Upper lobe of left lung (tissue), 6 donors: ENCODE measurements around the gene TERB1. TPM values are rescaled to one million over a fixed set of nuclear protein-coding genes. Genes with fewer than 3 reads are reported as not detected.

Experiments used
- ATAC-seq, 2 donors: fragments of 200-7000 bp; cut with Tn5 transposase; one replicate each; pipeline ENCODE4 v1.9.1; 2022; ENCODE audit warnings: mild to moderate bottlenecking in 2 of 2, moderate library complexity in 2 of 2; ENCODE audit not compliant: low FRiP score in 2 of 2
- DNase-seq, 2 donors: peaks; one replicate each; pipeline ENCODE4 v3.0.0-alpha.2; 2019 to 2020
- H3K27ac ChIP-seq, 4 donors: fragments of 200-600 bp; sonication (generic); one replicate each; pipeline ENCODE4 v1.5.1; 2016 to 2019
- H3K27me3 ChIP-seq, 4 donors: fragments of 200-600 bp; sonication (generic); one replicate each; pipeline ENCODE4 v1.5.1; 2017 to 2019
- H3K36me3 ChIP-seq, 4 donors: fragments of 200-600 bp; sonication (generic); one replicate each; pipeline ENCODE4 v1.5.1; 2016 to 2019
- H3K4me1 ChIP-seq, 4 donors: fragments of 200-600 bp; sonication (generic); one replicate each; pipeline ENCODE4 v1.5.1; 2018 to 2019
- H3K4me3 ChIP-seq, 4 donors: fragments of 200-600 bp; sonication (generic); one replicate each; pipeline ENCODE4 v1.5.1; 2017 to 2019; ENCODE audit warnings: mild to moderate bottlenecking in 2 of 4, moderate library complexity in 1 of 4
- H3K9me3 ChIP-seq, 4 donors: fragments of 200-600 bp; sonication (generic); one replicate each; pipeline ENCODE4 v1.5.1; 2018 to 2019
- EP300 ChIP-seq, 4 donors: sonication (generic); formaldehyde crosslinking; IDR thresholded peaks; one replicate each; pipeline ENCODE4 v1.5.1; 2017; ENCODE audit warnings: antibody characterized with exemption in 4 of 4, control low read depth in 2 of 4
- POLR2A ChIP-seq, 4 donors: fragments of 450-650 bp; IDR thresholded peaks; one replicate each; pipeline ENCODE4 v1.5.1; 2016 to 2017; ENCODE audit warnings: antibody characterized with exemption in 4 of 4, mild to moderate bottlenecking in 2 of 4
- POLR2AphosphoS5 ChIP-seq, 2 donors: sonication (generic); formaldehyde crosslinking; IDR thresholded peaks; one replicate each; pipeline ENCODE4 v1.5.1; 2017; ENCODE audit warnings: antibody characterized with exemption in 2 of 2
- WGBS, 2 donors: methylation state at CpG; one replicate each; pipeline ENCODE4 v1.1.5; 2017 to 2018; 5-methylcytosine and 5-hydroxymethylcytosine counted together
- total RNA-seq, 6 donors: library from RNA; depleted of rRNA in 4 of 6; stranded (reverse); fragments of >200 nt in 4 of 6; gene quantifications; one replicate each; pipeline versions ENCODE4 v1.1.0 to v1.2.1, GENCODE V29; 2016 to 2021
- TF ChIP-seq, protein P1 (sequence below), 6 experiments: fragments of 450-650 bp in 4 of 6; fragments of 200-600 bp in 2 of 6; sonication (generic) in 2 of 6; IDR thresholded peaks; one replicate each; pipeline ENCODE4 v1.5.1; 2016 to 2019; ENCODE audit warnings: antibody characterized with exemption in 6 of 6
- donor health status: DM: no; HTN: no; CAD: no; lungs with moderate emphysema.
- donor health status: DM: no; HTN: yes; CAD: no; lungs with severe emphysema.

Gene TERB1
- total RNA-seq, 6 donors from 2014 or later = 0.31 to 0.55 TPM; not detected in 4

DNA sequence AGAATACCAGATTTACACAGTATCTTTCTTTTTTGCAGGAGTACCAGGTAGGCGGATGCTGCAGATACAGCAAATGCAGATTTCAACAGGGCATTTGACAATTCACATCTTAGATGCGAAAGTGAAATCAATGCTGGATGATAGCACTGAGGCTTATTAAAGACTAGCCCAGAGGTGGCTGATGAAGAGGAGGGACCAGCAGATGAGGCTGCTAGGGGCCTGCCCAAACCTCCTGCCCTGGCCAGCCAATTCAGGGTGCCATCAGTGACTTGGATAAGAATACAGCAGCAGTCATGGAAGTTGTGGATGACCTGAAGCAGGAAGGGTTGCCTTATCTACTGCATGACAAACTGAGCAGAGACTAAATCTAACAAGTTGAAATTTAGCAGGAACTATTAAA is 48.4 kb downstream of the TERB1 start:
- DNase-seq = no peak
- TF ChIP-seq POLR2A (IDR thresholded peaks at IDR 0.05) (no peak), POLR2AphosphoS5 (IDR thresholded peaks at IDR 0.05) (no peak), EP300 (IDR thresholded peaks at IDR 0.05) (no peak)
- TF ChIP-seq, protein P1, sequence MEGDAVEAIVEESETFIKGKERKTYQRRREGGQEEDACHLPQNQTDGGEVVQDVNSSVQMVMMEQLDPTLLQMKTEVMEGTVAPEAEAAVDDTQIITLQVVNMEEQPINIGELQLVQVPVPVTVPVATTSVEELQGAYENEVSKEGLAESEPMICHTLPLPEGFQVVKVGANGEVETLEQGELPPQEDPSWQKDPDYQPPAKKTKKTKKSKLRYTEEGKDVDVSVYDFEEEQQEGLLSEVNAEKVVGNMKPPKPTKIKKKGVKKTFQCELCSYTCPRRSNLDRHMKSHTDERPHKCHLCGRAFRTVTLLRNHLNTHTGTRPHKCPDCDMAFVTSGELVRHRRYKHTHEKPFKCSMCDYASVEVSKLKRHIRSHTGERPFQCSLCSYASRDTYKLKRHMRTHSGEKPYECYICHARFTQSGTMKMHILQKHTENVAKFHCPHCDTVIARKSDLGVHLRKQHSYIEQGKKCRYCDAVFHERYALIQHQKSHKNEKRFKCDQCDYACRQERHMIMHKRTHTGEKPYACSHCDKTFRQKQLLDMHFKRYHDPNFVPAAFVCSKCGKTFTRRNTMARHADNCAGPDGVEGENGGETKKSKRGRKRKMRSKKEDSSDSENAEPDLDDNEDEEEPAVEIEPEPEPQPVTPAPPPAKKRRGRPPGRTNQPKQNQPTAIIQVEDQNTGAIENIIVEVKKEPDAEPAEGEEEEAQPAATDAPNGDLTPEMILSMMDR (IDR thresholded peaks at IDR 0.05) = no peak
- Histone ChIP-seq H3K4me3 (no peak overlapping the region), H3K9me3 (no peaks in the 10 kb centered on the region), H3K27me3 (no peaks in the 10 kb centered on the region), H3K36me3 (peaks cover 0 to 13% (median 8%) of the 10 kb centered on the region in 4 donors), H3K27ac (peak overlapping the region in 3 of 4 donors; percentile 91 to 96 (median 92)), H3K4me1 (peaks cover 18 to 38% (median 27%) of the 10 kb centered on the region in 4 donors)
- 85 to 93% methylated on average over 2 of the region's 2 CpGs for WGBS, 2 donors
- no peak for ATAC-seq

DNA sequence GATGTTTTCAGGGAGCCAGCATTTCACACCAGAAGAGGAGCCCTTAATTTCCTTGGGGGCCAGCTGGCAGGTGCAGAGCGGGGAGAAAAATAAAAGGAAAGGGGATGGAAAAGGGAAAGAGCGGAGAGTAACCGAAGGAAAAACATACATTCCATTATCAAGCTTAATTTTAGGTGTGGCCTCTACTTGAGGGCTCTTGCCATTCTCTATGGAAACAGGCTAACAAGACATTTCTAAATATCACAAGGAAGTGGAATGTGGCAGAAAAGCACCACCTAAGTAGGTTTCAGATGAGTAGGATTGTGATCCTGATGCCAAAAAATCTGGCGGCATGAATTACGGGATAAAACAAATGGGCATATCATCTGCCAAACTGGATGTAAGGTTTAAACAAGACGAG is 49.0 kb downstream of the TERB1 start:
- peak overlapping the region; percentile 91 to 98 (median 94) for H3K27ac ChIP-seq
- H3K9me3 ChIP-seq = no peaks in the 10 kb centered on the region
- peaks cover 24 to 44% (median 31%) of the 10 kb centered on the region in 4 donors for H3K4me1 ChIP-seq
- peaks cover 0 to 19% (median 11%) of the 10 kb centered on the region in 4 donors for H3K36me3 ChIP-seq
- no peaks in the 10 kb centered on the region for H3K27me3 ChIP-seq
- no peak for DNase-seq
- ATAC-seq = peak in 1 of 2 donors; percentile 85
- peak overlapping the region in 3 of 4 donors; percentile 70 to 100 (median 91) for H3K4me3 ChIP-seq
- TF ChIP-seq EP300 (IDR thresholded peaks at IDR 0.05) (no peak), POLR2A (IDR thresholded peaks at IDR 0.05) (no peak), POLR2AphosphoS5 (IDR thresholded peaks at IDR 0.05) (no peak)
- TF ChIP-seq, protein P1 (IDR thresholded peaks at IDR 0.05) = no peak
- WGBS, 2 donors = 54 to 60% methylated on average over 6 of the region's 6 CpGs

DNA sequence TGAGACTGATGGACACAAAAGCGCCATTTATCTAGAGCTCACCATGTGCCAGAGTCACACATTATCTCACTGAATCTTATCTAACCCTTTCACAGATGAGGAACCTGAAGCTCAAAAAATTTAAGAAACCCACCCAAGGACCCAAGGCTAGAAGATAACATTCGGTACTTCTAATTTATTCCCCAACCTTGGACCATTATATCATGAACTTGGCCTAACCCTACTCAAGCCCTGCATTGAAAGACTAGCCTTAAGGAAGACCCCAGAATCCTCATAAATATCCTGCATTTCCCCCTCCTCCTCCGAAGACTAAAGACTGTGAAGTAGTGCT is 49.4 kb downstream of the TERB1 start:
- H3K4me1 ChIP-seq = peaks cover 28 to 48% (median 35%) of the 10 kb centered on the region in 4 donors
- TF ChIP-seq, protein P1 (IDR thresholded peaks at IDR 0.05) = no peak
- TF ChIP-seq POLR2A (IDR thresholded peaks at IDR 0.05) (no peak), EP300 (IDR thresholded peaks at IDR 0.05) (no peak), POLR2AphosphoS5 (IDR thresholded peaks at IDR 0.05) (no peak)
- H3K27ac ChIP-seq = peak overlapping the region; percentile 91 to 98 (median 94)
- WGBS, 2 donors = 27 to 34% methylated on average over 3 of the region's 3 CpGs
- ATAC-seq (peak in 1 of 2 donors; percentile 24), DNase-seq (no peak)
- no peaks in the 10 kb centered on the region for H3K27me3 ChIP-seq
- H3K4me3 ChIP-seq = peak overlapping the region in 3 of 4 donors; percentile 70 to 100 (median 91)
- no peaks in the 10 kb centered on the region for H3K9me3 ChIP-seq
- H3K36me3 ChIP-seq = peaks cover 0 to 23% (median 14%) of the 10 kb centered on the region in 4 donors

DNA sequence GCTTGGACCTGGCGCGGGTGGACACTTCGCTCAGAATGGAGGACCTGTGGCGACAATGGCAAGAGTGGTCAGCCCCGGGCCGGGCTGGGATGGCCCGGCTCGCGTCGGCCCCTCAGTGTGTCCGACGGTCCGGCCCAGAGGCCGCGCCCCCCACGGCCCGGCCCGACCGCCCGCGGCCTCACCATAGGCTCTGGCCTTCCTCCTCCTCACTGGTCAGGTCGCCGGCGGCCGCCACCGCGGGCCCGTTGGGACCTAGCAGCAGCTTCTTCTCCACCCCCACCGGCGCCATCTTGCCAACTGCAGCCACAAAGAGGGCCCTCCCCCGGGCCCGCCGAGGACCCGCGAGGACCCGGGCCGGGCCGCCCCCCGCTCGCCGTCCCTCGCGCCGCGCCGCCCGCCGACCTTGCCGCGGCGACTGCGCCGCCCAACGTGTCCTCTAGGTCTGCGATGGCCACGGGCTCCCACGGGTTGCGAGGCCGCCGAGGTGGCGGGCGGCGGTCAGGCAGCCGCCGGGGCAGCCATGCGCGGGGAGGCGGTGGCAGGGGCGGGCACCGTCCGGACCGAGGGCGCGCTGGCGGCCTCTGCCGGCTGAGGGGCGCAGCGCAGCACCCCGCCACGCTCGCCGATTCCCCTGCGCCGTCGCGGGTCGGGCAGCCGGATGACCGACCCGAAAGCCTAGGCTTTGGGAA is 49.9 kb downstream of the TERB1 start, which contains the start of gene DYNC1LI2:
Gene DYNC1LI2 (minus strand): TSS at position 307 of the 689 bp plus-strand sequence. CDS start 18 bp downstream, at position 289.
- Histone ChIP-seq H3K27me3 (no peaks in the 10 kb centered on the region), H3K9me3 (no peaks in the 10 kb centered on the region), H3K27ac (peak within 1 kb of the TSS; percentile 91 to 98 (median 94)), H3K4me3 (peak within 1 kb of the TSS; percentile 70 to 100 (median 96)), H3K4me1 (peaks cover 33 to 53% (median 40%) of the 10 kb centered on the region in 4 donors), H3K36me3 (peaks cover 0 to 28% (median 14%) of the 10 kb centered on the region in 4 donors)
- WGBS, 2 donors = 0 to 1% methylated on average over 18 to 22 of the region's 90 CpGs
- TF ChIP-seq POLR2A (IDR thresholded peaks at IDR 0.05) (peak in 2 of 4 donors; percentile 31 to 60), EP300 (IDR thresholded peaks at IDR 0.05) (no peak), POLR2AphosphoS5 (IDR thresholded peaks at IDR 0.05) (peak; percentile 26 to 27)
- TF ChIP-seq, protein P1 (IDR thresholded peaks at IDR 0.05) = peak; percentile 97 to 99 (median 99)
- peak; percentile 95 to 97 for ATAC-seq
- peak; percentile 82 to 97 for DNase-seq
